ENCODE results near the gene KRTAP25-1.

The KRTAP25-1 gene

GRCh38 chr21:30289215-30289614 lies at the start of gene KRTAP25-1:
Gene KRTAP25-1, minus strand, starts transcription at chr21:30289514. Its CDS starts 24 bp downstream, at chr21:30289490.
- no peak for DNase-seq (ENCODE audit: low read depth in 2 of 2)

GRCh38 chr21:30338717-30339116 lies 49.4 kb upstream of the KRTAP25-1 start:
- no peak for DNase-seq (ENCODE audit: low read depth in 2 of 2)

GRCh38 chr21:30337772-30338171 lies 48.5 kb upstream of the KRTAP25-1 start:
- DNase-seq (ENCODE audit: low read depth in 2 of 2) = no peak

- DNase-seq (ENCODE audit: low read depth in 2 of 2) = no peak
Measured at GRCh38 chr21:30337276-30337744, 48.0 kb upstream of the KRTAP25-1 start, which contains the start of gene KRTAP27-1. Gene KRTAP27-1, minus strand, starts transcription at chr21:30337694. Its CDS starts 26 bp downstream, at chr21:30337668.

- DNase-seq (ENCODE audit: low read depth in 2 of 2) = no peak
Measured at GRCh38 chr21:30336596-30336995, 47.3 kb upstream of the KRTAP25-1 start.

GRCh38 chr21:30333736-30334135 lies 44.4 kb upstream of the KRTAP25-1 start:
- no peak for DNase-seq (ENCODE audit: low read depth in 2 of 2)

- DNase-seq (ENCODE audit: low read depth in 2 of 2) = no peak
Measured at GRCh38 chr21:30332681-30333080, 43.4 kb upstream of the KRTAP25-1 start.

GRCh38 chr21:30329203-30329875 lies 40.0 kb upstream of the KRTAP25-1 start:
- no peak for DNase-seq (ENCODE audit: low read depth in 2 of 2)

GRCh38 chr21:30326390-30326789 lies 37.1 kb upstream of the KRTAP25-1 start:
- DNase-seq (ENCODE audit: low read depth in 2 of 2) = no peak

GRCh38 chr21:30320215-30320614 lies 30.9 kb upstream of the KRTAP25-1 start, which contains the start of gene KRTAP26-1:
Gene KRTAP26-1, minus strand, starts transcription at chr21:30320315. Its CDS starts 280 bp downstream, at chr21:30320035.
- DNase-seq (ENCODE audit: low read depth in 2 of 2) = no peak

- no peak for DNase-seq (ENCODE audit: low read depth in 2 of 2)
Measured at GRCh38 chr21:30315701-30316100, 26.4 kb upstream of the KRTAP25-1 start.

- no peak for DNase-seq (ENCODE audit: low read depth in 2 of 2)
Measured at GRCh38 chr21:30306884-30307283, 17.6 kb upstream of the KRTAP25-1 start.

- no peak for DNase-seq (ENCODE audit: low read depth in 2 of 2)
Measured at GRCh38 chr21:30305136-30305535, 15.8 kb upstream of the KRTAP25-1 start.

- DNase-seq (ENCODE audit: low read depth in 2 of 2) = no peak
Measured at GRCh38 chr21:30282850-30283249, 6.5 kb downstream of the KRTAP25-1 start, which contains the start of gene KRTAP24-1. Gene KRTAP24-1, minus strand, starts transcription at chr21:30282950. Its CDS starts 18 bp downstream, at chr21:30282932.

GRCh38 chr21:30271611-30272010 lies 17.7 kb downstream of the KRTAP25-1 start:
- DNase-seq (ENCODE audit: low read depth in 2 of 2) = no peak

GRCh38 chr21:30271156-30271555 lies 18.2 kb downstream of the KRTAP25-1 start:
- no peak for DNase-seq (ENCODE audit: low read depth in 2 of 2)

GRCh38 chr21:30269803-30270530 lies 19.3 kb downstream of the KRTAP25-1 start:
- no peak for DNase-seq (ENCODE audit: low read depth in 2 of 2)

- DNase-seq (ENCODE audit: low read depth in 2 of 2) = no peak
Measured at GRCh38 chr21:30268608-30269197, 20.6 kb downstream of the KRTAP25-1 start.

GRCh38 chr21:30257773-30258172 lies 31.5 kb downstream of the KRTAP25-1 start:
- DNase-seq (ENCODE audit: low read depth in 2 of 2) = no peak

GRCh38 chr21:30256100-30256499 lies 33.2 kb downstream of the KRTAP25-1 start:
- no peak for DNase-seq (ENCODE audit: low read depth in 2 of 2)

GRCh38 chr21:30255679-30256078 lies 33.6 kb downstream of the KRTAP25-1 start:
- DNase-seq (ENCODE audit: low read depth in 2 of 2) = no peak

- DNase-seq (ENCODE audit: low read depth in 2 of 2) = no peak
Measured at GRCh38 chr21:30251781-30252180, 37.5 kb downstream of the KRTAP25-1 start.
